Hematopoietic multipotent progenitor cell treated with erythropoietin and hydrocortisone succinate and interleukin-3 and kit ligand, for 4 days (in vitro differentiated cells): ENCODE data around the gene ACP2.
"Not testable (repeated sequence)": the region's sequence is repeated elsewhere in the genome, so short reads cannot be mapped to it uniquely, and the experiment has no call there.

ENCODE experiments used
- DNase-seq: peaks from one replicate; pipeline ENCODE4 v3.0.0-alpha.2; 2015

ACP2 gene

DNA sequence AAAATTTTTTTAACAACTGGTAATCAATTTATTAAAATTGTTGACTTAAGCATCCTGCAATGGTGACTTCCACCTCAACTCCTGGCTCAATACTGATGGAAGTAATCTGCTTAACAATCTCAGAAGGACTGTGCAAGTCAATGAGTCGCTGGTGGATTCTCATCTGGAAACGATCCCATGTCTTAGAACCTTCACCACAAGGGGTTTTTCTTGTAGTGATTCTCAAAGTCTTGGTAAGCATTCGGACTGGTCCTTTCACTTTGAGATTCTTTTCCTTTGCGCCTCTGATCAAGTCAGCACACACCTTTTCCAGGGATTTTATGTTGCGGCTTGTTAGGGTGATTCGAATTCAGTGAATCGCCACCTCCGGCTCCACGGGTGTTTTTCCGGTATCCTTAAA lies 57.5 kb downstream of the ACP2 start:
- not testable (repeated sequence) for DNase-seq
